HepG2 (cell line): ENCODE data around the gene MTFP1. TPM values are rescaled to one million over a fixed set of nuclear protein-coding genes. Genes with fewer than 3 reads are reported as not detected.

Experiments
- AGO1 ChIP-seq: fragments of 200-400 bp; formaldehyde crosslinking; IDR thresholded peaks from 2 replicates; pipeline ENCODE4 v1.6.1; 2017; ENCODE audit warnings: mild to moderate bottlenecking, low read depth, low read length, moderate library complexity; ENCODE audit not compliant: poor library complexity, severe bottlenecking
- FOXA3 ChIP-seq: IDR thresholded peaks from 2 replicates; pipeline ENCODE4 v1.6.1; 2016; ENCODE audit warnings: missing genetic modification reagents, missing compliant biosample characterization
- GATAD1 ChIP-seq: IDR thresholded peaks from 2 replicates; pipeline ENCODE4 v1.6.1; 2016; ENCODE audit warnings: missing genetic modification reagents, missing compliant biosample characterization
- HES4 ChIP-seq: sonication (generic); formaldehyde crosslinking; IDR thresholded peaks from 2 replicates; pipeline ENCODE4 v1.9.0; 2021; ENCODE audit warnings: mild to moderate bottlenecking, missing genetic modification reagents, borderline replicate concordance
- HNRNPK ChIP-seq: fragments of 200-400 bp; formaldehyde crosslinking; IDR thresholded peaks from 2 replicates; pipeline ENCODE4 v1.6.1; 2018; ENCODE audit warnings: low read length, low read depth, moderate library complexity, mild to moderate bottlenecking; ENCODE audit not compliant: poor library complexity, severe bottlenecking
- KLF12 ChIP-seq: sonication (generic); formaldehyde crosslinking; IDR thresholded peaks from 2 replicates; pipeline ENCODE4 v1.4.0; 2020; ENCODE audit warnings: missing genetic modification reagents, borderline replicate concordance
- KLF9 ChIP-seq: IDR thresholded peaks from 2 replicates; pipeline ENCODE4 v1.6.1; 2016; ENCODE audit warnings: low read depth
- MEF2D ChIP-seq: sonication (generic); formaldehyde crosslinking; IDR thresholded peaks from 2 replicates; pipeline ENCODE4 v1.5.1; 2020; ENCODE audit warnings: mild to moderate bottlenecking, missing genetic modification reagents
- NFATC3 ChIP-seq: sonication (generic); formaldehyde crosslinking; IDR thresholded peaks from 2 replicates; pipeline ENCODE4 v1.5.1; 2020; ENCODE audit warnings: mild to moderate bottlenecking, missing genetic modification reagents
- NFE2L2 ChIP-seq: fragments of 150-350 bp; IDR thresholded peaks from 2 replicates; pipeline ENCODE4 v1.6.1; 2014; ENCODE audit warnings: low read length
- RORA ChIP-seq: sonication (generic); formaldehyde crosslinking; IDR thresholded peaks from 2 replicates; pipeline ENCODE4 v1.5.0; 2020; ENCODE audit warnings: mild to moderate bottlenecking, missing genetic modification reagents, moderate library complexity
- SALL2 ChIP-seq: sonication (generic); formaldehyde crosslinking; IDR thresholded peaks from 2 replicates; pipeline ENCODE4 v1.8.1; 2023; ENCODE audit warnings: mild to moderate bottlenecking, missing genetic modification reagents, inconsistent platforms
- SIX4 ChIP-seq: sonication (generic); formaldehyde crosslinking; IDR thresholded peaks from 2 replicates; pipeline ENCODE4 v1.4.0; 2020; ENCODE audit warnings: missing genetic modification reagents
- SP1 ChIP-seq, 2 experiments: fragments of 450-650 bp in 1 of 2; sonication (generic) in 1 of 2; formaldehyde crosslinking in 1 of 2; IDR thresholded peaks; 2 replicates each; pipeline versions ENCODE4 v1.4.0 to v1.6.1; 2016 to 2020; ENCODE audit warnings: missing genetic modification reagents in 1 of 2
- SP5 ChIP-seq: IDR thresholded peaks from 2 replicates; pipeline ENCODE4 v1.6.1; 2016; ENCODE audit warnings: low read depth, borderline replicate concordance
- SUZ12 ChIP-seq: fragments of 150-350 bp; IDR thresholded peaks from 2 replicates; pipeline ENCODE4 v1.6.1; 2014; ENCODE audit warnings: low read depth, low read length
- TCF7 ChIP-seq: sonication (generic); IDR thresholded peaks from 2 replicates; pipeline ENCODE4 v1.6.1; 2016; ENCODE audit warnings: antibody characterized with exemption, low read depth
- TEAD2 ChIP-seq: sonication (generic); formaldehyde crosslinking; IDR thresholded peaks from 2 replicates; pipeline ENCODE4 v1.9.0; 2021; ENCODE audit warnings: missing genetic modification reagents
- TRIM24 ChIP-seq: sonication (generic); formaldehyde crosslinking; IDR thresholded peaks from 2 replicates; pipeline ENCODE4 v1.8.0; 2022; ENCODE audit warnings: mild to moderate bottlenecking, missing genetic modification reagents
- ZC3H13 ChIP-seq: sonication (generic); formaldehyde crosslinking; IDR thresholded peaks from 2 replicates; pipeline ENCODE4 v1.8.1; 2023; ENCODE audit warnings: mild to moderate bottlenecking, missing genetic modification reagents, moderate library complexity
- ZNF274 ChIP-seq: sonication (generic); formaldehyde crosslinking; IDR thresholded peaks from 2 replicates; pipeline ENCODE4 v1.5.1; 2020; ENCODE audit warnings: mild to moderate bottlenecking, missing genetic modification reagents
- ZNF33A ChIP-seq: sonication (generic); formaldehyde crosslinking; IDR thresholded peaks from 2 replicates; pipeline ENCODE4 v1.5.1; 2020; ENCODE audit warnings: missing genetic modification reagents, mild to moderate bottlenecking, moderate library complexity, borderline replicate concordance
- ZNF564 ChIP-seq: sonication (generic); formaldehyde crosslinking; IDR thresholded peaks from 2 replicates; pipeline ENCODE4 v1.8.1; 2023; ENCODE audit warnings: mild to moderate bottlenecking, missing genetic modification reagents
- ZNF605 ChIP-seq: sonication (generic); formaldehyde crosslinking; IDR thresholded peaks from 2 replicates; pipeline ENCODE4 v1.8.0; 2022; ENCODE audit warnings: mild to moderate bottlenecking, missing genetic modification reagents
- ZNF773 ChIP-seq: sonication (generic); formaldehyde crosslinking; IDR thresholded peaks from 2 replicates; pipeline ENCODE4 v1.4.0; 2020; ENCODE audit warnings: missing genetic modification reagents, borderline replicate concordance
- polyA plus RNA-seq, 8 experiments: library from polyadenylated mRNA; depleted of rRNA in 3 of 8; stranded (reverse) in 7 of 8; unstranded in 1 of 8; fragments of >200 nt; fragmentation: Illumina TruSeq in 4 of 8; extraction: Trizol in 4 of 8; gene quantifications; 2 replicates each; pipeline versions ENCODE4 v1.2.1 to v1.2.3, GENCODE V29; 2011 to 2016; ENCODE audit warnings: low read depth in 4 of 8, missing spikeins in 1 of 8, mixed read lengths in 1 of 8; ENCODE audit not compliant: insufficient read depth in 1 of 8
- total RNA-seq, 5 experiments: library from RNA; depleted of rRNA; stranded (reverse); fragments of >200 nt; fragmentation: Illumina TruSeq; extraction: Trizol; gene quantifications; 2 replicates each; pipeline ENCODE4 v1.2.3, GENCODE V29; 2016; ENCODE audit warnings: low read depth in 1 of 5
- TF ChIP-seq, protein P1 (sequence below): sonication (generic); formaldehyde crosslinking; IDR thresholded peaks from 2 replicates; pipeline ENCODE4 v1.8.0; 2022; ENCODE audit warnings: mild to moderate bottlenecking, missing genetic modification reagents; ENCODE audit not compliant: insufficient replicate concordance
- TF ChIP-seq, protein P2 (sequence below): sonication (generic); formaldehyde crosslinking; conservative IDR thresholded peaks from 2 replicates; pipeline ENCODE4 v1.4.0; 2020; ENCODE audit warnings: missing genetic modification reagents
- TF ChIP-seq, protein P3 (sequence below): sonication (generic); formaldehyde crosslinking; IDR thresholded peaks from 2 replicates; pipeline ENCODE4 v1.5.1; 2020; ENCODE audit warnings: mild to moderate bottlenecking, missing genetic modification reagents, borderline replicate concordance

The MTFP1 gene
- total and polyA plus RNA-seq, 2 of the 13 experiments (the other 11 are each of a cell fraction or from before 2014, with no cell fraction given): 29.5 to 45.6 TPM

DNA sequence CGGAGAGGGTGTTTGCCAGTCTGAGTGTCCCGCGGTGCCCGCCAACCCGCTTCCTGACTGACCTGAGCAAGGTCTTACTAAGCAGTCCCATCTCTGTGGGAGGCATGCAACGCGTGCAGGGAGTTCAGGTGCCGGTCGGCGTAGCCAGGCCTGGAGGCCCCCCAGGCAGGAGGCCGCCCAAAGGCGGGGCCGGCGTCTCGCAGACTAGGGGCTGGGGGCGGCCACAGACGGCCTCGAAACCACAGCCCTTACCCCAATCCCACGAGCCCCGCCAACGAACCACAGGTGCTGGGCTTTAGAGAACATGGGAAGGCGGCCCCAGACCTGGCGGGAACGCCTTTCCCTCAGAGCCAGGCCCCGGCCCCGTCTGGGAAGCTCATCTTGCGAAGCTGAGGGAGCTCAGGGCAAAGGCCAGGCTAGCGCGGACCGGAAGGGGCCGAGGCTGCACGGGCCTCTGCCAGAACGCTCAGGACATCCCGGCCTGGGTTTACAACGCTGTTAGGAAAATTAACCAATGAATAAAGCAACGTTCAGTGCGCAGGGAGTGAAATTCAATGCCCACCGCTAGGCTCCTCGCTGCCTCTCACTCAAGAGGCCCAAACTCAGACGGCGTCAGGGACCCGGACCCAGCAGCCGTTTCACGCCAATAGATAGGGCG is 2.1 kb upstream of the MTFP1 start (continued):
- TF ChIP-seq KLF12 (CRISPR knock-in tag) (no peak), GATAD1 (no peak; the same call in 1 of the 2 replicates), ZNF605 (CRISPR knock-in tag) (0 out of 2 replicates have a peak, but pooled peaks have one; percentile 33), SP1 (IDR thresholded peaks at IDR 0.05) (no peak), SP1 (CRISPR knock-in tag; IDR thresholded peaks at IDR 0.05) (no peak), FOXA3 (CRISPR knock-in tag) (no peak), TEAD2 (CRISPR knock-in tag) (peak; percentile 36; the same call in 1 of the 2 replicates), ZNF564 (CRISPR knock-in tag) (peak; percentile 90), ZNF274 (CRISPR knock-in tag) (peak; percentile 85; the same call in 1 of the 2 replicates), SIX4 (no peak), NFATC3 (CRISPR knock-in tag) (no peak), NFE2L2 (no peak), SP5 (CRISPR knock-in tag) (no peak), ZNF33A (CRISPR knock-in tag) (no peak), SUZ12 (no peak), ZNF773 (CRISPR knock-in tag) (peak; percentile 81; the same call in 1 of the 2 replicates), HES4 (CRISPR knock-in tag) (no peak), HNRNPK (no peak), SALL2 (CRISPR knock-in tag) (peak; percentile 54), MEF2D (CRISPR knock-in tag) (no peak; the same call in 1 of the 2 replicates), RORA (no peak), ZC3H13 (CRISPR knock-in tag) (peak; percentile 23), KLF9 (no peak; the same call in 1 of the 2 replicates), TRIM24 (CRISPR knock-in tag) (no peak), TCF7 (no peak), AGO1 (no peak)
- TF ChIP-seq, protein P1, sequence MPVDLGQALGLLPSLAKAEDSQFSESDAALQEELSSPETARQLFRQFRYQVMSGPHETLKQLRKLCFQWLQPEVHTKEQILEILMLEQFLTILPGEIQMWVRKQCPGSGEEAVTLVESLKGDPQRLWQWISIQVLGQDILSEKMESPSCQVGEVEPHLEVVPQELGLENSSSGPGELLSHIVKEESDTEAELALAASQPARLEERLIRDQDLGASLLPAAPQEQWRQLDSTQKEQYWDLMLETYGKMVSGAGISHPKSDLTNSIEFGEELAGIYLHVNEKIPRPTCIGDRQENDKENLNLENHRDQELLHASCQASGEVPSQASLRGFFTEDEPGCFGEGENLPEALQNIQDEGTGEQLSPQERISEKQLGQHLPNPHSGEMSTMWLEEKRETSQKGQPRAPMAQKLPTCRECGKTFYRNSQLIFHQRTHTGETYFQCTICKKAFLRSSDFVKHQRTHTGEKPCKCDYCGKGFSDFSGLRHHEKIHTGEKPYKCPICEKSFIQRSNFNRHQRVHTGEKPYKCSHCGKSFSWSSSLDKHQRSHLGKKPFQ (CRISPR knock-in tag): peak; percentile 87
- TF ChIP-seq, protein P2, sequence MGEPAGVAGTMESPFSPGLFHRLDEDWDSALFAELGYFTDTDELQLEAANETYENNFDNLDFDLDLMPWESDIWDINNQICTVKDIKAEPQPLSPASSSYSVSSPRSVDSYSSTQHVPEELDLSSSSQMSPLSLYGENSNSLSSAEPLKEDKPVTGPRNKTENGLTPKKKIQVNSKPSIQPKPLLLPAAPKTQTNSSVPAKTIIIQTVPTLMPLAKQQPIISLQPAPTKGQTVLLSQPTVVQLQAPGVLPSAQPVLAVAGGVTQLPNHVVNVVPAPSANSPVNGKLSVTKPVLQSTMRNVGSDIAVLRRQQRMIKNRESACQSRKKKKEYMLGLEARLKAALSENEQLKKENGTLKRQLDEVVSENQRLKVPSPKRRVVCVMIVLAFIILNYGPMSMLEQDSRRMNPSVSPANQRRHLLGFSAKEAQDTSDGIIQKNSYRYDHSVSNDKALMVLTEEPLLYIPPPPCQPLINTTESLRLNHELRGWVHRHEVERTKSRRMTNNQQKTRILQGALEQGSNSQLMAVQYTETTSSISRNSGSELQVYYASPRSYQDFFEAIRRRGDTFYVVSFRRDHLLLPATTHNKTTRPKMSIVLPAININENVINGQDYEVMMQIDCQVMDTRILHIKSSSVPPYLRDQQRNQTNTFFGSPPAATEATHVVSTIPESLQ (CRISPR knock-in tag): no peak
- TF ChIP-seq, protein P3, sequence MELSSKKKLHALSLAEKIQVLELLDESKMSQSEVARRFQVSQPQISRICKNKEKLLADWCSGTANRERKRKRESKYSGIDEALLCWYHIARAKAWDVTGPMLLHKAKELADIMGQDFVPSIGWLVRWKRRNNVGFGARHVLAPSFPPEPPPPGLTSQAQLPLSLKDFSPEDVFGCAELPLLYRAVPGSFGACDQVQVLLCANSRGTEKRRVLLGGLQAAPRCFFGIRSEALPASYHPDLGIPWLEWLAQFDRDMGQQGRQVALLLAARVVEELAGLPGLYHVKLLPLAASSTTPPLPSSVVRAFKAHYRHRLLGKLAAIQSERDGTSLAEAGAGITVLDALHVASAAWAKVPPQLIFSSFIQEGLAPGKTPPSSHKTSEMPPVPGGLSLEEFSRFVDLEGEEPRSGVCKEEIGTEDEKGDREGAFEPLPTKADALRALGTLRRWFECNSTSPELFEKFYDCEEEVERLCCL (CRISPR knock-in tag): peak; percentile 94
